Measurements from ENCODE around the gene PRAMEF18.
"Not testable (repeated sequence)": the region's sequence is repeated elsewhere in the genome, so short reads cannot be mapped to it uniquely, and the experiment has no call there.

DNA sequence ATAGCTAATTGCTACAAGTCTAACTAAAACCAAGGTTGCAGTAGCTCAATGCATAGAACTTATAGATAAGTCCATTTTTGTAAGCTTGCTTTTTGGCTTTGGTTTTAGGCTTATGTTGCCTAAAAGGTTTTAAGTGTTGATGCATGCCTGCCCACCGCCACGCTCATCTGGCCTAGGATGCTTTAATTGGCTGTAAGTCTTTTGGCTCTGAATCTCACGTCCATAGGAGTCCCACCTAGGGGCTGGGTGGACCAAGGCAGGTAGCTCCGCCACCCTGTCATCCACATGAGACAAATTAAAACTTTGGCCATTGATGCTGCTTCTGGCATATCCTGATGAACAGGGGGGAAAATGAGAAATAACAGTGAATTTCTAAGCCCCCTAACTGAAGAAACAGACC is 11.6 kb upstream of the PRAMEF18 start:
- not testable (repeated sequence) for TF ChIP-seq NFATC4 (CRISPR knock-in tag; IDR thresholded peaks at IDR 0.05); CTCF (IDR thresholded peaks at IDR 0.05); JUN (CRISPR knock-in tag; IDR thresholded peaks at IDR 0.05); HMGXB4 (CRISPR knock-in tag; IDR thresholded peaks at IDR 0.05); ZBTB21 (CRISPR knock-in tag; IDR thresholded peaks at IDR 0.05; ENCODE audit: borderline replicate concordance)
- TF ChIP-seq, protein P1, sequence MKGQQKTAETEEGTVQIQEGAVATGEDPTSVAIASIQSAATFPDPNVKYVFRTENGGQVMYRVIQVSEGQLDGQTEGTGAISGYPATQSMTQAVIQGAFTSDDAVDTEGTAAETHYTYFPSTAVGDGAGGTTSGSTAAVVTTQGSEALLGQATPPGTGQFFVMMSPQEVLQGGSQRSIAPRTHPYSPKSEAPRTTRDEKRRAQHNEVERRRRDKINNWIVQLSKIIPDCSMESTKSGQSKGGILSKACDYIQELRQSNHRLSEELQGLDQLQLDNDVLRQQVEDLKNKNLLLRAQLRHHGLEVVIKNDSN (CRISPR knock-in tag; IDR thresholded peaks at IDR 0.05), result not testable (repeated sequence)
- TF ChIP-seq, protein P2, sequence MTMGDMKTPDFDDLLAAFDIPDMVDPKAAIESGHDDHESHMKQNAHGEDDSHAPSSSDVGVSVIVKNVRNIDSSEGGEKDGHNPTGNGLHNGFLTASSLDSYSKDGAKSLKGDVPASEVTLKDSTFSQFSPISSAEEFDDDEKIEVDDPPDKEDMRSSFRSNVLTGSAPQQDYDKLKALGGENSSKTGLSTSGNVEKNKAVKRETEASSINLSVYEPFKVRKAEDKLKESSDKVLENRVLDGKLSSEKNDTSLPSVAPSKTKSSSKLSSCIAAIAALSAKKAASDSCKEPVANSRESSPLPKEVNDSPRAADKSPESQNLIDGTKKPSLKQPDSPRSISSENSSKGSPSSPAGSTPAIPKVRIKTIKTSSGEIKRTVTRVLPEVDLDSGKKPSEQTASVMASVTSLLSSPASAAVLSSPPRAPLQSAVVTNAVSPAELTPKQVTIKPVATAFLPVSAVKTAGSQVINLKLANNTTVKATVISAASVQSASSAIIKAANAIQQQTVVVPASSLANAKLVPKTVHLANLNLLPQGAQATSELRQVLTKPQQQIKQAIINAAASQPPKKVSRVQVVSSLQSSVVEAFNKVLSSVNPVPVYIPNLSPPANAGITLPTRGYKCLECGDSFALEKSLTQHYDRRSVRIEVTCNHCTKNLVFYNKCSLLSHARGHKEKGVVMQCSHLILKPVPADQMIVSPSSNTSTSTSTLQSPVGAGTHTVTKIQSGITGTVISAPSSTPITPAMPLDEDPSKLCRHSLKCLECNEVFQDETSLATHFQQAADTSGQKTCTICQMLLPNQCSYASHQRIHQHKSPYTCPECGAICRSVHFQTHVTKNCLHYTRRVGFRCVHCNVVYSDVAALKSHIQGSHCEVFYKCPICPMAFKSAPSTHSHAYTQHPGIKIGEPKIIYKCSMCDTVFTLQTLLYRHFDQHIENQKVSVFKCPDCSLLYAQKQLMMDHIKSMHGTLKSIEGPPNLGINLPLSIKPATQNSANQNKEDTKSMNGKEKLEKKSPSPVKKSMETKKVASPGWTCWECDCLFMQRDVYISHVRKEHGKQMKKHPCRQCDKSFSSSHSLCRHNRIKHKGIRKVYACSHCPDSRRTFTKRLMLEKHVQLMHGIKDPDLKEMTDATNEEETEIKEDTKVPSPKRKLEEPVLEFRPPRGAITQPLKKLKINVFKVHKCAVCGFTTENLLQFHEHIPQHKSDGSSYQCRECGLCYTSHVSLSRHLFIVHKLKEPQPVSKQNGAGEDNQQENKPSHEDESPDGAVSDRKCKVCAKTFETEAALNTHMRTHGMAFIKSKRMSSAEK (CRISPR knock-in tag; IDR thresholded peaks at IDR 0.05; ENCODE audit: borderline replicate concordance), result not testable (repeated sequence)

Measured in WTC11 (cell line).